ENCODE measurements around the gene ZNF169.
"Not testable (repeated sequence)": the region's sequence is repeated elsewhere in the genome, so short reads cannot be mapped to it uniquely, and the experiment has no call there.

ZNF169 gene

DNA sequence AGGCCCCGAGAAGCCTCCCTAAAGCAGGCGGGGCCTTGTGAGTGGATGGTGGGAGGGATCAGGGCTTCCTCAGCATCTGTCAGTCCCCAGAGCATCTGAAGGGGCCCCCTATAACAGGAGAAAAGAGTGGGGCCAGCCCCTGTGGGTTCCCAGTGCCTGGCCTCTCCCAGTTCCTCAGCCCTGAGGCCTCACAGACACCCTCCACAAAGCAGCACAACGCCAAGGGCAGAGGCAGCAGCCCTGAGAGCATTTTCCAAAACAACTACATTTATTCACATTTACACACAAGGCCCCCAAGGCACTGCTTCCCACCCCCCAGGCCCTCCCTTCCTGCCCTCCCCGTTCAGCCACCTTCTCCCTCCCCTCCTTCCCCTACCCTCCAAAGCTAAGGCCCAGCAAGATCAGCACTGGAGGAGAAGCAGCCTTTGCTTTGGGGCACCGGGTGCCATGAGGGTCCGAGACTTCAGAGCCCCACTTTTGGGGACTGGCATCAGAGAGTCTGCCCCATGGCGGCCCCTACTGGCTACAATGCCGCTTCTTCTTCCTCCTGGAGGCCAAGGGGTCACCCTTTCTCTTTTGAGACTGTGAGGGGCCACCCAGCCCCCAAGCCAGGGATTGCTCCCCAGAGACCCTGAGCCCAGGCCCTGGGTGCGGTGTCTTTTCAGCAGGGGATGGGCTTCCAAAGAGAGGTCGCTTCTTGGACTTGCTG is 59.0 kb downstream of the ZNF169 start:
- not testable (repeated sequence) for H3K4me3 ChIP-seq (ENCODE audit: low read length); H3K4me1 ChIP-seq (ENCODE audit: control insufficient read depth, insufficient read depth, low read length); DNase-seq (ENCODE audit: low read depth, low spot score); H3K9me3 ChIP-seq (ENCODE audit: control insufficient read depth, insufficient read depth, low read length); H3K27ac ChIP-seq (ENCODE audit: low read length); H3K36me3 ChIP-seq (ENCODE audit: control insufficient read depth, insufficient read depth, low read length); H3K27me3 ChIP-seq (ENCODE audit: control insufficient read depth, insufficient read depth, low read length)
- no CpG with 5 or more reads among the region's 10 CpGs for WGBS (ENCODE audit: insufficient coverage, insufficient read length)

DNA sequence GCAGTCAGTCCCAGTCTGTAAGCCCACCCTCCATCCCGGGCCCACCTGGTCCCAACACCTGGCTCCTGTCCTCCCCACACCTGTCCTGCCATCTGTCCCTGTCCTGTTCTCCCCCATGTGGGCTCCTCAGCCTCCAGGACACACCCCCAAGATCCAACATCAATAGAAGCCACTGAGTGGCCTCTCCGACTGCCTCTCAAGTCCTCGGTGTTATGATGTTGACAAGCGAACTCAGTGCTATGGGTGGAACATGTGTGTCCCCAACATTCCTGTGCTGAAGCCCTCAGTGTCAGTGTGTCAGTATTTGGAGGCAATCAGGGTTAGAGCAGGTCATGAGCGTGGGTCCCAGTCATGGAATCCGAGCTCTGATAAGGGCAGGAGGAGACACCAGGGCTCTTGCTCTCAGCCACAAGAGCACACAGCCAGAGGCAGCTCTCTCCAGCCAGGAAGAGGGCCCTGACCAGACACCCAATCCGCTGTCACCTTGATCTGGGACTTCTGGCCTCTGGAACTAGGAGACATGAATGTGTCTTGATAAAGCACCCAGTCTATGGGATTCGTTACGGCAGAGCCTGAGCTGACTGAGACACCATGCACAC is 63.3 kb downstream of the ZNF169 start:
- not testable (repeated sequence) for H3K4me3 ChIP-seq (ENCODE audit: low read length); H3K36me3 ChIP-seq (ENCODE audit: control insufficient read depth, insufficient read depth, low read length); H3K27me3 ChIP-seq (ENCODE audit: control insufficient read depth, insufficient read depth, low read length); DNase-seq (ENCODE audit: low read depth, low spot score); H3K4me1 ChIP-seq (ENCODE audit: control insufficient read depth, insufficient read depth, low read length); H3K9me3 ChIP-seq (ENCODE audit: control insufficient read depth, insufficient read depth, low read length); H3K27ac ChIP-seq (ENCODE audit: low read length)
- WGBS (ENCODE audit: insufficient coverage, insufficient read length): no CpG with 5 or more reads among the region's 9 CpGs

DNA sequence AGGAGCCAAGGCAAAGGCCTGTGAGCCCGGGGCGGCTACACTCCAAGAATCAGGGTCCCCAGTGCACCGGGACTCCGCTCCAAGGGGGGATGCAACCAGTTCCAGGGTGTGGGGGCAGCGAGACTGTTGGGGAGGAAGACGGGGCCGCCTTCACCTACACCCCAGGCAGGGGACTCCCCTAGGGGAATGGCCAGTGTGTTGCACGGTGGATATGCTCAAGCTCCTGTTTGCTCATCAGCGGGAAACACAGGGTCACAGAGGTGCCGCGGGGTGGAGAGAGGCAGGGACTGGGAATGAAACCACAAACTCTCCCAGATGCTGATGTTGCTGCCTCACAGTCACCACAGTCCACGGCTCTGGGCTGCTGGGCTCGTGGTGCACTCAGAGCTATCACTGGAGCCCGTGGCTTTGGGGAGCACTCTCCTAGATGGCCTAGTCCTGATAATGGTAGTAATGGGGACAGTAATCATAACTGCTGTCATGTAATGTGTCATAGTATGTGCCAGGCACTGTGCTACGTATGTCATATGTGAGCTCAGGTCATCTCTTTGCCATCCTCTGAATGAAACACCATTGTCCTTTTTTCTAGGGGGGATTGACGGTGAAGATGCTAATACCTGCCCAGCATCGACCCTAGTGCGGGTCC is 64.2 kb downstream of the ZNF169 start:
- not testable (repeated sequence) for H3K27ac ChIP-seq (ENCODE audit: low read length); DNase-seq (ENCODE audit: low read depth, low spot score); H3K27me3 ChIP-seq (ENCODE audit: control insufficient read depth, insufficient read depth, low read length); H3K9me3 ChIP-seq (ENCODE audit: control insufficient read depth, insufficient read depth, low read length); H3K4me3 ChIP-seq (ENCODE audit: low read length); H3K36me3 ChIP-seq (ENCODE audit: control insufficient read depth, insufficient read depth, low read length); H3K4me1 ChIP-seq (ENCODE audit: control insufficient read depth, insufficient read depth, low read length)
- WGBS (ENCODE audit: insufficient coverage, insufficient read length): no CpG with 5 or more reads among the region's 18 CpGs

DNA sequence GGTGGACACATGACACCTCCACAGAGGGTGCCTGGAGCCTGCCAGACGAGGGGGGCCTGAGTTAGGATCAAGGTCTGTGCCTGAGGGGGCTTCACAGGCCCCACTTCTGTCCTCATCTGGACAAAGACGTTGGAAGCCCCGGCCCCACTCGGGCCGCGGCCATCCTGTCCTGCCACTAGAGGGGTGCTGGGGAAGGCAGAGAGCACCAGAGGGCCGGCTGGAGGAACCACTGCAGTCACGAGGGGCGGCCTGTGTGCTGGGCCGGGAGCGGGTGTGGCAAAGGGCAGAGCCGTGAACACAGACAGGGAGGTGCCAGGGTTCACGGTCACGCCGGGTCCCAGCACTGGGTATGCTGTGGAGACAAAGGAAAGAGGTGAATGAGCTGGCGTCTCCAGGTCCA is 66.5 kb downstream of the ZNF169 start:
- H3K4me1 ChIP-seq (ENCODE audit: control insufficient read depth, insufficient read depth, low read length); DNase-seq (ENCODE audit: low read depth, low spot score): not testable (repeated sequence)
- no CpG with 5 or more reads among the region's 16 CpGs for WGBS (ENCODE audit: insufficient coverage, insufficient read length)

DNA sequence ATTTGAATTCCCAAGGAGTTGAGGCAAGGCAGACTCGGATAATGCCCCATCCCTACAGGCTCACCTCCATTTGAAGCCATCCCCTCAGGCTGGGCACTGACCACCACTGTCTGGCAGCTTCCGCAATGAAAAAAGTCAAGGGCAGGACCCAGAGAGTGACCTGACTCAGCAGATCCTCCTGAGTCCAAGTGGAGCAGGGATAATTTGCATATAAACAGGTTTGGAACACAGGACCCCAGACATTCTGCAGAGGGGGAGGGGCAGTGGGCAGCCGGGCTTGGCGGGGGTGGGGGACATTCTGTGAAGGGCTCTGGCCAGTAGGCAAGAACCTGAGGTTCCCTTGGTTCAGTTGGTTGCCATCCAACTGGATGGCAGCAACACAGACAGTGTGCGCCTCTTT is 69.4 kb downstream of the ZNF169 start, which contains the start of gene NUTM2F:
NUTM2F (minus strand) TSS at position 101 of the 400 bp plus-strand sequence; CDS start at position 80, 21 bp downstream.
- DNase-seq (ENCODE audit: low read depth, low spot score); H3K4me1 ChIP-seq (ENCODE audit: control insufficient read depth, insufficient read depth, low read length); H3K36me3 ChIP-seq (ENCODE audit: control insufficient read depth, insufficient read depth, low read length); H3K27me3 ChIP-seq (ENCODE audit: control insufficient read depth, insufficient read depth, low read length); H3K27ac ChIP-seq (ENCODE audit: low read length); H3K4me3 ChIP-seq (ENCODE audit: low read length); H3K9me3 ChIP-seq (ENCODE audit: control insufficient read depth, insufficient read depth, low read length): not testable (repeated sequence)
- WGBS (ENCODE audit: insufficient coverage, insufficient read length): no CpG with 5 or more reads among the region's 5 CpGs

More for the DNA sequence above, 66.5 kb downstream of the ZNF169 start:
- not testable (repeated sequence) for H3K27me3 ChIP-seq (ENCODE audit: control insufficient read depth, insufficient read depth, low read length); H3K4me3 ChIP-seq (ENCODE audit: low read length); H3K36me3 ChIP-seq (ENCODE audit: control insufficient read depth, insufficient read depth, low read length); H3K9me3 ChIP-seq (ENCODE audit: control insufficient read depth, insufficient read depth, low read length); H3K27ac ChIP-seq (ENCODE audit: low read length)

DNA sequence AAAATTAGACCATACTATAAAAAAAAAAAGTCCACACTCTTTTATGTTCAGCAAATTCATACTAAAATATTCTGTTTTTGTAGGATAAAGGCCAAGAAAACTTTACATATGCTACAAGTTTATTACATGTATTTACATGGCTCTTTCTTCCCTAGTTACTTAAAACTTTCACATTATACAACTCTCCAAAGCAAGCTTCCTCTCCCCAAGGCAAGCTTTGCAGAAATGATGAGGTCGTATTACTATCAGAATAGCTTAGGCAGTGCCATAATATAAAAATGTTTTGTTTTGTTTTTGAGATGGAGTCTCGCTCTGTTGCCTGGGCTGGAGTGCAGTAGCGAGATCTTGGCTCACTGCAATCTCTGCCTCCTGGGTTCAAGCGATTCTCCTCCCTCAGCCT is 77.3 kb downstream of the ZNF169 start:
- not testable (repeated sequence) for H3K36me3 ChIP-seq (ENCODE audit: control insufficient read depth, insufficient read depth, low read length); H3K4me1 ChIP-seq (ENCODE audit: control insufficient read depth, insufficient read depth, low read length); H3K27me3 ChIP-seq (ENCODE audit: control insufficient read depth, insufficient read depth, low read length); H3K9me3 ChIP-seq (ENCODE audit: control insufficient read depth, insufficient read depth, low read length); H3K27ac ChIP-seq (ENCODE audit: low read length); DNase-seq (ENCODE audit: low read depth, low spot score); H3K4me3 ChIP-seq (ENCODE audit: low read length)
- WGBS (ENCODE audit: insufficient coverage, insufficient read length): no CpG with 5 or more reads among the region's 4 CpGs

DNA sequence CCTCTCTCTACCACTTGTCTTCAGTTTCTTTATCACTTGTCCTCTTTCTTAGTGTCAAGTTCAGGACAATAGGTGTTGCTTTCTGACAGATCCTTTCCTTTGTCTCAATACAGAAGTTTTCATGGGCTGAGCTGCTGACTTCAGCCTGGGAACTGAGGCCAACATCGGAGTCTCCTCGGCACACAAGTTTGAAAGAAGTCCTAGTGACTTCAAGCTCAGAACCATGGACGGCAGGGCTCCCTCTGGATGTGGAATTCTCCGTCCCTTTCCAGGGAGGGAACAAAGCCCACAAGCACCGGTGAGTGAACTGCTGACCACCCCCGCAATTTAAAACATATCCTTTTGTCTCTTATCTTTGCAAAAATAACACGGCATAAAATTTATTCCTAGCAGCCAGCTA is 79.6 kb downstream of the ZNF169 start:
- H3K4me1 ChIP-seq (ENCODE audit: control insufficient read depth, insufficient read depth, low read length); H3K27me3 ChIP-seq (ENCODE audit: control insufficient read depth, insufficient read depth, low read length); H3K27ac ChIP-seq (ENCODE audit: low read length); H3K4me3 ChIP-seq (ENCODE audit: low read length); H3K9me3 ChIP-seq (ENCODE audit: control insufficient read depth, insufficient read depth, low read length); H3K36me3 ChIP-seq (ENCODE audit: control insufficient read depth, insufficient read depth, low read length); DNase-seq (ENCODE audit: low read depth, low spot score): not testable (repeated sequence)
- no CpG with 5 or more reads among the region's 7 CpGs for WGBS (ENCODE audit: insufficient coverage, insufficient read length)

DNA sequence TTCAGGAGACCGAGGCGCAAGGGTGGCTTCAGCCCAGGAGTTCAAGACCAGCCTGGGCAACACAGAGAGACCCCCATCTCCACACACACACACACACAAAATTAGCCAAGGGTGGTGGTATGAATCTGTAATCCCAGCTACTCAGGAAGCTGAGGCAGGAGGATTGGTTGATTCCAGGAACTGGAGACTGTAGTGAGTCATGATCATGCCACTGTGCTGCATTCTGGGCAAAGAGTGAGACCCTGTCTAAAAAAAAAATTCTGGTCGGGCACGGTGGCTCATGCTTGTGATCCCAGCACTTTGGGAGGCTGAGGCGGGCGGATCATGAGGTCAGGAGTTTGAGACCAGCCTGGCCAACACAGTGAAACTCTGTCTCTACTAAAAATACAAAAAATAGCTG is 80.6 kb downstream of the ZNF169 start:
- not testable (repeated sequence) for H3K4me3 ChIP-seq (ENCODE audit: low read length); H3K27ac ChIP-seq (ENCODE audit: low read length); H3K36me3 ChIP-seq (ENCODE audit: control insufficient read depth, insufficient read depth, low read length); H3K9me3 ChIP-seq (ENCODE audit: control insufficient read depth, insufficient read depth, low read length); DNase-seq (ENCODE audit: low read depth, low spot score); H3K27me3 ChIP-seq (ENCODE audit: control insufficient read depth, insufficient read depth, low read length); H3K4me1 ChIP-seq (ENCODE audit: control insufficient read depth, insufficient read depth, low read length)
- WGBS (ENCODE audit: insufficient coverage, insufficient read length): no CpG with 5 or more reads among the region's 6 CpGs

DNA sequence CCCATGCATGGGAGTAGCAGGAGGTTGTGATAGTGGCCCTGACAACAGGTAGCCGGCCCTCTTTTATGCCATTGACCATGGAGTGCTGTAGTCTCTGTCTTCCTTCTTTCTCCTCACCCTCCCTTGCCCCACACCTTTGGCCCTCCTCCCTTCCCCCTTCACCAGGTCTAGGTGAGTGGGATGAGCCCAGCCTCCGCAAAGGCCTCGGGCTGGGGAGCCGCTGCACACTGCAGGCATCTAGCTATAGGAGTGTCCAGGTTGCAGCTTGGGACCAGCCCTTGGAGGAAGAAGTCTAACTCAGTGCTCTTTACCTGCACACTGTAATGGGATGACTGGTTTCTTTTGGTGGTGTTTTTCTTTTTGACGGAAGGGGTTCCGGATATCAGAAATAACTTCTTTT is 81.7 kb downstream of the ZNF169 start:
- not testable (repeated sequence) for H3K27me3 ChIP-seq (ENCODE audit: control insufficient read depth, insufficient read depth, low read length); DNase-seq (ENCODE audit: low read depth, low spot score); H3K36me3 ChIP-seq (ENCODE audit: control insufficient read depth, insufficient read depth, low read length); H3K9me3 ChIP-seq (ENCODE audit: control insufficient read depth, insufficient read depth, low read length); H3K27ac ChIP-seq (ENCODE audit: low read length); H3K4me1 ChIP-seq (ENCODE audit: control insufficient read depth, insufficient read depth, low read length); H3K4me3 ChIP-seq (ENCODE audit: low read length)
- WGBS (ENCODE audit: insufficient coverage, insufficient read length): no CpG with 5 or more reads among the region's 6 CpGs

DNA sequence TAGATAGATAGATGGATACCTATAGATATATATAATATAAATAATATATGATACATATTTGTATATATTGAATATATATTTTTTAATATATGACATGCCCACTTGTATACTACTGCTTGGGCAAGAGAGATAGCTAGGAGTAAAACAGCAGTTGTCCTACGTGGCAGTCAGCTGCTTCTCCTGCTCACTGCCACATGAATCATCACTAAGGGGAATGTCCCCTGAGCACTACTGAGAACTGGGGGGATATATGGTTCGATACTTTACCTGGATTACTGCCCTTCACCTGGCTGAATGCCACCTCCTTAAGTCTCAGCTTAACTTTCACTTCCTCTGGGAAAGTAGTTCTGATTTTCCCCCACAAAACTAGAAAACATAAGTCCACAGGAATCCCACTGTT is 82.6 kb downstream of the ZNF169 start:
- H3K4me1 ChIP-seq (ENCODE audit: control insufficient read depth, insufficient read depth, low read length); DNase-seq (ENCODE audit: low read depth, low spot score); H3K36me3 ChIP-seq (ENCODE audit: control insufficient read depth, insufficient read depth, low read length); H3K4me3 ChIP-seq (ENCODE audit: low read length); H3K27ac ChIP-seq (ENCODE audit: low read length); H3K9me3 ChIP-seq (ENCODE audit: control insufficient read depth, insufficient read depth, low read length); H3K27me3 ChIP-seq (ENCODE audit: control insufficient read depth, insufficient read depth, low read length): not testable (repeated sequence)
- no CpG with 5 or more reads among the region's 2 CpGs for WGBS (ENCODE audit: insufficient coverage, insufficient read length)

DNA sequence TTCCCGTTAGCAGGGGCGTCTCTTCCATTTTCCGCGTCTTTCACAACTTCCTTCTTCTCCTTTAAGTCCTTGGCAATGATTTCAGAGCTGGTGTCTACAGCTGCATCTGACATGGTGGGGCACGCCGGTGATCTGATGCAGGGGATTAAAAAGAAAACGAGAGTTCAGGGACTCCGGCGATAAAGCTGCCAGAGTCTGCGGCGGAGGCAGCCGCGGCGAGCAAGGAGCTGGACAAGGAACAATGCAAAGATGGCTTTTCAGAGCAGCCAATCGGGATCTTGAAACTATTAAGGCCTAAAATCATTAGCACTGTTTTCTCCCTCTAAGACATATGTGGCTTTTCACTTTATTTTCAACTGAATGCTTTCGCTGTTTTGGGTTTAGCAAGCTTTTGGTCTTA is 88.4 kb downstream of the ZNF169 start:
- H3K9me3 ChIP-seq (ENCODE audit: control insufficient read depth, insufficient read depth, low read length); H3K27ac ChIP-seq (ENCODE audit: low read length); H3K4me3 ChIP-seq (ENCODE audit: low read length); DNase-seq (ENCODE audit: low read depth, low spot score); H3K4me1 ChIP-seq (ENCODE audit: control insufficient read depth, insufficient read depth, low read length); H3K27me3 ChIP-seq (ENCODE audit: control insufficient read depth, insufficient read depth, low read length); H3K36me3 ChIP-seq (ENCODE audit: control insufficient read depth, insufficient read depth, low read length): not testable (repeated sequence)
- WGBS (ENCODE audit: insufficient coverage, insufficient read length): no CpG with 5 or more reads among the region's 16 CpGs

All from iPS DF 6.9 (cell line).